Osteocyte (in vitro differentiated cells): Measurements from ENCODE around the gene TDRD7. TPM values are rescaled to one million over a fixed set of nuclear protein-coding genes. Genes with fewer than 3 reads are reported as not detected.
A peak's percentile ranks its signal among the peaks of the same experiment; 100 is the strongest.

Experiments used
- DNase-seq: peaks from one replicate; pipeline ENCODE4 v3.0.0; 2021; ENCODE audit warnings: mixed read lengths; ENCODE audit not compliant: unreplicated experiment; ENCODE audit errors: extremely low spot score
- H3K27ac Mint-ChIP-seq: one replicate; pipeline ENCODE4 v1.8.0; 2021; ENCODE audit warnings: mild to moderate bottlenecking, mixed read lengths; ENCODE audit not compliant: unreplicated experiment
- H3K27me3 Mint-ChIP-seq: one replicate; pipeline ENCODE4 v1.8.0; 2021; ENCODE audit warnings: mixed read lengths; ENCODE audit not compliant: unreplicated experiment
- H3K36me3 Mint-ChIP-seq: one replicate; pipeline ENCODE4 v1.8.0; 2021; ENCODE audit warnings: mixed read lengths; ENCODE audit not compliant: unreplicated experiment
- H3K4me1 Mint-ChIP-seq: one replicate; pipeline ENCODE4 v1.8.0; 2021; ENCODE audit warnings: mixed read lengths; ENCODE audit not compliant: unreplicated experiment
- H3K4me3 Mint-ChIP-seq: one replicate; pipeline ENCODE4 v1.8.0; 2021; ENCODE audit warnings: mild to moderate bottlenecking, moderate library complexity, mixed read lengths; ENCODE audit not compliant: unreplicated experiment
- H3K9me3 Mint-ChIP-seq: one replicate; pipeline ENCODE4 v1.8.0; 2021; ENCODE audit warnings: mixed read lengths; ENCODE audit not compliant: unreplicated experiment
- total RNA-seq: library from RNA; stranded (reverse); gene quantifications from 2 replicates; pipeline ENCODE4 v1.2.1, GENCODE V29; 2021
- TF ChIP-seq, protein P1 (sequence below): fragments of 200-600 bp; sonication (generic); IDR thresholded peaks from 2 replicates; pipeline ENCODE4 v1.5.0; 2021; ENCODE audit warnings: antibody characterized with exemption, mild to moderate bottlenecking, moderate library complexity

Gene TDRD7
- total RNA-seq, 1 donor from 2014 or later = 8.6 TPM

- H3K27me3 Mint-ChIP-seq = peaks cover 16% of the 10 kb centered on the region
- TF ChIP-seq, protein P1, sequence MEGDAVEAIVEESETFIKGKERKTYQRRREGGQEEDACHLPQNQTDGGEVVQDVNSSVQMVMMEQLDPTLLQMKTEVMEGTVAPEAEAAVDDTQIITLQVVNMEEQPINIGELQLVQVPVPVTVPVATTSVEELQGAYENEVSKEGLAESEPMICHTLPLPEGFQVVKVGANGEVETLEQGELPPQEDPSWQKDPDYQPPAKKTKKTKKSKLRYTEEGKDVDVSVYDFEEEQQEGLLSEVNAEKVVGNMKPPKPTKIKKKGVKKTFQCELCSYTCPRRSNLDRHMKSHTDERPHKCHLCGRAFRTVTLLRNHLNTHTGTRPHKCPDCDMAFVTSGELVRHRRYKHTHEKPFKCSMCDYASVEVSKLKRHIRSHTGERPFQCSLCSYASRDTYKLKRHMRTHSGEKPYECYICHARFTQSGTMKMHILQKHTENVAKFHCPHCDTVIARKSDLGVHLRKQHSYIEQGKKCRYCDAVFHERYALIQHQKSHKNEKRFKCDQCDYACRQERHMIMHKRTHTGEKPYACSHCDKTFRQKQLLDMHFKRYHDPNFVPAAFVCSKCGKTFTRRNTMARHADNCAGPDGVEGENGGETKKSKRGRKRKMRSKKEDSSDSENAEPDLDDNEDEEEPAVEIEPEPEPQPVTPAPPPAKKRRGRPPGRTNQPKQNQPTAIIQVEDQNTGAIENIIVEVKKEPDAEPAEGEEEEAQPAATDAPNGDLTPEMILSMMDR = no peak
- H3K27ac Mint-ChIP-seq = peak overlapping the region; percentile 61
- peak overlapping the region; percentile 89 for H3K4me3 Mint-ChIP-seq
- H3K9me3 Mint-ChIP-seq = no peaks in the 10 kb centered on the region
- H3K36me3 Mint-ChIP-seq = no peaks in the 10 kb centered on the region
- H3K4me1 Mint-ChIP-seq = peaks cover 13% of the 10 kb centered on the region
- DNase-seq = no peak
Measured at GRCh38 chr9:97412626-97413385, 910 bp downstream of the TDRD7 start.

DNA sequence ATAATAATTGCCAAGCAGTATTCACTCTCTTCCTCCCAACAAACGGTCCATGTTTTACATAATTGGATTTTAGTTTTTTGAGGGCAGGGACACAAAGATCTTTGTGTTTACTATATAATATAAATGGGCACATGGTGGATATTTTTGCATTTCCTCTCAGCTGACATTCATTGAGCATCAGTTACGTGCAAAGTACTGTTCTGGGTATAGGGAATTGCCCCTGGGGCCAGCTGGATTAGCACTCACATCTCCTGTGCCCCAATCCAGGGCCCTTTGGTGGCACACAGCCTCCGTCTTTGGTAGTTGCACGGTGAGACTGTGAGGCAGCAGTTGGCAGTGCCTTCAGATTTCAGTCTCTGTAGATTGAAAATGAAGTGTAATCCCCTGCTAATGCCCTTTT is 1.6 kb downstream of the TDRD7 start:
- Mint-ChIP-seq H3K27ac (no peak overlapping the region), H3K9me3 (no peaks in the 10 kb centered on the region), H3K27me3 (peaks cover 10% of the 10 kb centered on the region), H3K4me3 (peak overlapping the region; percentile 89), H3K36me3 (no peaks in the 10 kb centered on the region), H3K4me1 (peaks cover 13% of the 10 kb centered on the region)
- TF ChIP-seq, protein P1 = no peak
- no peak for DNase-seq

GRCh38 chr9:97415146-97415545 is 3.2 kb downstream of the TDRD7 start:
- H3K36me3 Mint-ChIP-seq = no peaks in the 10 kb centered on the region

DNA sequence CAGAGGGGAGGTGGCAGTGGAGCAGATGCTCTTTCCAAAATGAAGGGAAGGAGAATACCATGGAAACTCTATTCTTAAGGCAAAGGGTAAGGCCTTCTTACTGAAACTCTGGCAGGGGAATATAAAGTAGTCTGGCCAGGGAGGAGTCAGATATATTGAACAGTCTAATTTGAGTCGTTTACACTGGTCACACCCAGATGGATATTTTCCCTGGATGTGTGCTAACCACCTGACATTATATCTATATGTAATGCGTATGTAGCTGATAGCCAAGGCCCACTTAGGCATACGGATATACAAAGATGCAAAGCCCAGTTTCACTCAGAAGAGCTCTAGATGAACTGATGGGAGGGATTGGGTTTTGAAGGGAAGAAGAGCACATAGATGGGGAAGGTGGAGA is 7.0 kb downstream of the TDRD7 start:
- H3K36me3 Mint-ChIP-seq = peaks cover 6% of the 10 kb centered on the region

More at GRCh38 chr9:97415146-97415545, 3.2 kb downstream of the TDRD7 start:
- Mint-ChIP-seq H3K27me3 (no peaks in the 10 kb centered on the region), H3K27ac (no peak overlapping the region), H3K4me1 (peaks cover 22% of the 10 kb centered on the region), H3K9me3 (no peaks in the 10 kb centered on the region), H3K4me3 (no peak overlapping the region)
- TF ChIP-seq, protein P1 = no peak
- no peak for DNase-seq

DNA sequence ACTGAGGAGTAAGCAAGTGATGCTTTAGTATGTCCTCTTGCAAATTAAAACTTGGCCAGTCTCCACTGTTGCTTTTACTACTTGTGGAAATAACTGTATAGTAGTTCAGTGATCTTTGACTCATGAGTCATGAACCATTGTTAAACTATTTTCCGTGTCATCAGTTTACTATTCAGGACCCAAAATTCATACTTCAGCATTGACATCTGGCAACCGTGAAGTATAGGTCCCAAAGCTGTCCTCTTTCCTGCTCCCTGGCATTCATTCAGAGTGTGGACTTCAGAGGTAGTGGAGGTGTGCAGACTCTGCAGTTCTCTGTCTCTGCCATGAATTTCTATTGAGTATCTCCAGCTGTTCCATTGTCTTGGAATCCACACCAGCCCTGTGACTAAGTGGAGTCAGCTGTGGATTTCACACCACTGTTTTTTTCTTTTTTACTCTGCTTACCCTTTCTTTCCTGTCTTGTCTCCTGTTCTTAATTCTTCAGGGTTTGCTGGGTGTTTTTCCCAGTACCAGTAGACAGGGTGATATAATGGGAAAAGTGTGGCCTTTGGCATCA is 7.5 kb downstream of the TDRD7 start:
- peaks cover 5% of the 10 kb centered on the region for H3K27me3 Mint-ChIP-seq
- peaks cover 10% of the 10 kb centered on the region for H3K9me3 Mint-ChIP-seq
- no peak overlapping the region for H3K27ac Mint-ChIP-seq
- H3K4me3 Mint-ChIP-seq = no peak overlapping the region
- no peak for DNase-seq
- peaks cover 9% of the 10 kb centered on the region for H3K4me1 Mint-ChIP-seq
- H3K36me3 Mint-ChIP-seq = peaks cover 6% of the 10 kb centered on the region
- TF ChIP-seq, protein P1 = no peak

More for the DNA sequence above, 7.0 kb downstream of the TDRD7 start:
- Mint-ChIP-seq H3K9me3 (peaks cover 10% of the 10 kb centered on the region), H3K27ac (no peak overlapping the region), H3K4me3 (no peak overlapping the region), H3K27me3 (peaks cover 3% of the 10 kb centered on the region), H3K4me1 (peaks cover 9% of the 10 kb centered on the region)
- TF ChIP-seq, protein P1 = no peak
- no peak for DNase-seq
